Keratinocyte (primary cell): ENCODE results near the gene PRKCH. TPM values are rescaled to one million over a fixed set of nuclear protein-coding genes. Genes with fewer than 3 reads are reported as not detected.

Source experiments
- DNase-seq: peaks from one replicate; pipeline ENCODE4 v3.0.0-alpha.2; 2011; ENCODE audit warnings: low read depth, missing footprints, low spot score
- FAIRE-seq: peaks from 2 replicates; lab custom pipeline; 2011; peaks lifted over from hg19 to GRCh38; lab: Jason Lieb, UNC
- H2AFZ ChIP-seq: 2 replicates; pipeline ENCODE4 v1.6.0; 2012; ENCODE audit warnings: low read length, control low read depth, inconsistent platforms; ENCODE audit not compliant: control insufficient read depth
- H3K27ac ChIP-seq: 2 replicates; pipeline ENCODE4 v1.5.1; 2011; ENCODE audit warnings: low read length; ENCODE audit not compliant: control insufficient read depth, insufficient read depth
- H3K27me3 ChIP-seq: 3 replicates; pipeline ENCODE4 v1.6.0; 2011; ENCODE audit warnings: low read length; ENCODE audit not compliant: control insufficient read depth, insufficient read depth; ENCODE audit errors: extremely low read depth
- H3K36me3 ChIP-seq, 2 experiments: 2 replicates in 1 of 2; 3 replicates in 1 of 2; pipeline ENCODE4 v1.5.1; 2011; ENCODE audit warnings: low read length in 2 of 2, mild to moderate bottlenecking in 1 of 2; ENCODE audit not compliant: control insufficient read depth in 2 of 2, insufficient read depth in 2 of 2; ENCODE audit errors: extremely low read depth in 1 of 2
- H3K4me1 ChIP-seq: 3 replicates; pipeline ENCODE4 v1.5.1; 2011; ENCODE audit warnings: low read length; ENCODE audit not compliant: control insufficient read depth, insufficient read depth; ENCODE audit errors: extremely low read depth
- H3K4me2 ChIP-seq: 3 replicates; pipeline ENCODE4 v1.6.0; 2011; ENCODE audit warnings: low read depth, low read length; ENCODE audit not compliant: control insufficient read depth, insufficient read depth; ENCODE audit errors: extremely low read depth
- H3K4me3 ChIP-seq, 3 experiments: fragments of 200-600 bp in 1 of 3; sonication (generic) in 1 of 3; 2 replicates in 2 of 3; 3 replicates in 1 of 3; pipeline ENCODE4 v1.5.1; 2011 to 2016; ENCODE audit warnings: low read length in 3 of 3, mild to moderate bottlenecking in 3 of 3, control low read depth in 2 of 3, inconsistent platforms in 1 of 3, low read depth in 1 of 3, mixed read lengths in 1 of 3, mixed run types in 1 of 3, moderate library complexity in 1 of 3; ENCODE audit not compliant: control insufficient read depth in 2 of 3, insufficient read depth in 2 of 3; ENCODE audit errors: extremely low read depth in 1 of 3
- H3K79me2 ChIP-seq: 2 replicates; pipeline ENCODE4 v1.6.0; 2012; ENCODE audit warnings: low read length; ENCODE audit not compliant: control insufficient read depth, insufficient read depth
- H3K9ac ChIP-seq: 3 replicates; pipeline ENCODE4 v1.6.0; 2011; ENCODE audit warnings: low read length; ENCODE audit not compliant: control insufficient read depth, insufficient read depth; ENCODE audit errors: extremely low read depth
- H3K9me1 ChIP-seq: 3 replicates; pipeline ENCODE4 v1.6.0; 2011; ENCODE audit warnings: low read length; ENCODE audit not compliant: control insufficient read depth, insufficient read depth; ENCODE audit errors: extremely low read depth
- H3K9me3 ChIP-seq: 2 replicates; pipeline ENCODE4 v1.5.1; 2012; ENCODE audit warnings: low read depth, low read length; ENCODE audit not compliant: control insufficient read depth
- H4K20me1 ChIP-seq: 3 replicates; pipeline ENCODE4 v1.6.0; 2011; ENCODE audit warnings: low read length; ENCODE audit not compliant: control insufficient read depth, insufficient read depth; ENCODE audit errors: extremely low read depth
- EZH2 ChIP-seq: IDR thresholded peaks from one replicate; pipeline ENCODE4 v1.6.1; 2012; ENCODE audit warnings: inconsistent platforms, mild to moderate bottlenecking, low read length, moderate library complexity
- dilution Hi-C: fragments of 300-500 bp; cut with MboI; formaldehyde crosslinking; loops from one replicate; pipeline ENCODE4 v1.7.0; 2020; ENCODE audit warnings: low sequenced_read_pairs; ENCODE audit not compliant: extremely low pct_ligation_motif_present
- polyA plus RNA-seq, 5 experiments: library from polyadenylated mRNA; depleted of rRNA in 3 of 5; stranded (reverse) in 3 of 5; stranded (forward) in 1 of 5; unstranded in 1 of 5; fragments of >200 nt; gene quantifications; 1 replicate in 1 of 5; 2 replicates in 3 of 5; 3 replicates in 1 of 5; pipeline versions ENCODE4 v1.2.1 to v1.2.3, GENCODE V29; 2011 to 2012; ENCODE audit warnings: missing spikeins in 2 of 5, low read depth in 1 of 5, low replicate concordance in 1 of 5
- TF ChIP-seq, protein P1 (sequence below), 3 experiments: IDR thresholded peaks in 1 of 3; conservative IDR thresholded peaks in 1 of 3; optimal IDR thresholded peaks in 1 of 3; 2 replicates in 2 of 3; 3 replicates in 1 of 3; pipeline versions ENCODE3 to v1.5.1; 2011; ENCODE audit warnings: low read length in 3 of 3, mild to moderate bottlenecking in 3 of 3, moderate library complexity in 2 of 3, control low read depth in 1 of 3, inconsistent platforms in 1 of 3; ENCODE audit not compliant: insufficient read depth in 2 of 3; ENCODE audit errors: extremely low read depth in 1 of 3

Gene PRKCH
- polyA plus RNA-seq, 1 donor (not counting 4 experiments of a cell fraction or from before 2014, with no cell fraction given) = 13.7 TPM

DNA sequence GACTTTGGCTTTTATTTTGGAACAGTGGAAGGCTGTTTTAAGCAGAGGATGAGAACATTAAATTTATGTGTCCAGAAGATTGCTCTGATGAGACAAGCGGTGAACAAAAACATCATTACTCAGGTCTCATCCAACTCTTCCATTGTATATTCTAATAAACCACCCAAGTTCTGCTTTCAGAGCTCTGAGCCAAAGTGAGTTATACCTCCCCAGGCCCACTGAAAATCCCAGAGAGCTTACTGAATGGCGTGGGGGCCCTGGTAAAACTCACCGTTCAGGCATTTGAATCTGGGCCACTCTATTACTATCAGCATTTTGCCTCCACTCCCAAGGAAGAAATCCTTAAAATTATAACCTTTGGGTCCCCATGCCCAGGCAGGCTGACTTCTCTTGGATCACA, 251.9 kb downstream of the PRKCH start:
- Histone ChIP-seq H4K20me1 (no peaks in the 10 kb centered on the region), H3K79me2 (no peaks in the 10 kb centered on the region), H3K9ac (peak overlapping the region; percentile 42), H3K36me3 (no peaks in the 10 kb centered on the region), H3K9me3 (no peaks in the 10 kb centered on the region), H3K27me3 (no peaks in the 10 kb centered on the region), H3K4me1 (peaks cover 52% of the 10 kb centered on the region), H3K27ac (peak overlapping the region; percentile 72), H3K9me1 (no peaks in the 10 kb centered on the region), H2AFZ (no peak overlapping the region), H3K4me2 (peak overlapping the region; percentile 85), H3K4me3 (no peak overlapping the region)
- DNase-seq (no peak), FAIRE-seq (no peak)
- TF ChIP-seq, protein P1, sequence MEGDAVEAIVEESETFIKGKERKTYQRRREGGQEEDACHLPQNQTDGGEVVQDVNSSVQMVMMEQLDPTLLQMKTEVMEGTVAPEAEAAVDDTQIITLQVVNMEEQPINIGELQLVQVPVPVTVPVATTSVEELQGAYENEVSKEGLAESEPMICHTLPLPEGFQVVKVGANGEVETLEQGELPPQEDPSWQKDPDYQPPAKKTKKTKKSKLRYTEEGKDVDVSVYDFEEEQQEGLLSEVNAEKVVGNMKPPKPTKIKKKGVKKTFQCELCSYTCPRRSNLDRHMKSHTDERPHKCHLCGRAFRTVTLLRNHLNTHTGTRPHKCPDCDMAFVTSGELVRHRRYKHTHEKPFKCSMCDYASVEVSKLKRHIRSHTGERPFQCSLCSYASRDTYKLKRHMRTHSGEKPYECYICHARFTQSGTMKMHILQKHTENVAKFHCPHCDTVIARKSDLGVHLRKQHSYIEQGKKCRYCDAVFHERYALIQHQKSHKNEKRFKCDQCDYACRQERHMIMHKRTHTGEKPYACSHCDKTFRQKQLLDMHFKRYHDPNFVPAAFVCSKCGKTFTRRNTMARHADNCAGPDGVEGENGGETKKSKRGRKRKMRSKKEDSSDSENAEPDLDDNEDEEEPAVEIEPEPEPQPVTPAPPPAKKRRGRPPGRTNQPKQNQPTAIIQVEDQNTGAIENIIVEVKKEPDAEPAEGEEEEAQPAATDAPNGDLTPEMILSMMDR (optimal IDR thresholded peaks at IDR 0.05 in 1 of 3, IDR thresholded peaks at IDR 0.05 in 1 of 3, conservative IDR thresholded peaks at IDR 0.05 in 1 of 3; ENCODE audit: extremely low read depth in 1 of 3, insufficient read depth in 2 of 3, low read length in 3 of 3) = no peak
- TF ChIP-seq EZH2 = no peak
- dilution Hi-C loops = no loop called here

DNA sequence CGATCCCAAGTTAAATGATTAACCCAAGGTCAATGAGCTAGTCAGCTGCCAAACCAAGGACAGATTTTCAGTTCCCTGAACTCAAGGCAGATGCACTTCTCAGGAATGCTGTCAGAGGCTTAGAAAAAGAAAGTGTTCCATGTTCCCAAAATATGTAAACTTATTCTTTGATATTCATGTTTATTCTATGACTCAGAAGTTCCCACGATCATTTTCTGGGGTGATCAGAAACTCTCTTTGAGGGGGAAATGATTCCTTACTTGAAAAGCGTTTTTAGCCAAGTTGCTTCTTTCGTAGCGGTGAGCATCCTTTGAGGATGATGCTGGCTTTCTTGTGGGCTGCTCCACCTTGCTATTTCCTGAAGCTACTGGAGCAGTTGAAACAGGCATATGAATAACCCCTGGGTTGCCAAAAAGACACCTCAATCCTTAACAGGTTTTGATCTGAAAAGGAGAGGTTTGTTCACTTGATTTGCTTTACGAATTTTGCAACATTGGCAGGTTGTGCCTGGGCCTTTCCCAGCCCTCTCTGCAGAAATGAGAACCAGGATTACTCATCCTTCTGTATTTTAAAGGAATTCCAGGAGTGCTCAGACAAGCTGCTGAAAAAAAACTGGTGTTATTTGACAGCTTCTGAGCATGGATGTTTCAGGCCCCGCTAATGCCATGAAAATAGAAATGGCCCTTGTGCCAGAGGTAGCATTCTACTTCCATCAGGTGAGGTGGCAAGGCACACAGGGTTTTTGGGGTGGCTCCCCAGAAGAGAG, 252.6 kb downstream of the PRKCH start:
- no peaks in the 10 kb centered on the region for H3K36me3 ChIP-seq
- peak overlapping the region; percentile 67 for H2AFZ ChIP-seq
- H3K9ac ChIP-seq = peak overlapping the region; percentile 42
- H3K4me3 ChIP-seq = peak overlapping the region in 2 of 3 experiments; percentile 50 to 52
- DNase-seq (no peak), FAIRE-seq (no peak)
- peak overlapping the region; percentile 85 for H3K4me2 ChIP-seq
- TF ChIP-seq, protein P1 (optimal IDR thresholded peaks at IDR 0.05 in 1 of 3, IDR thresholded peaks at IDR 0.05 in 1 of 3, conservative IDR thresholded peaks at IDR 0.05 in 1 of 3; ENCODE audit: extremely low read depth in 1 of 3, insufficient read depth in 2 of 3, low read length in 3 of 3) = no peak
- TF ChIP-seq EZH2 = no peak
- no peaks in the 10 kb centered on the region for H4K20me1 ChIP-seq
- no peaks in the 10 kb centered on the region for H3K79me2 ChIP-seq
- no peaks in the 10 kb centered on the region for H3K27me3 ChIP-seq
- H3K4me1 ChIP-seq = peaks cover 46% of the 10 kb centered on the region
- dilution Hi-C loops = no loop called here
- H3K27ac ChIP-seq = peak overlapping the region; percentile 72
- no peaks in the 10 kb centered on the region for H3K9me1 ChIP-seq
- no peaks in the 10 kb centered on the region for H3K9me3 ChIP-seq
